Medulla oblongata (tissue), 1 donor: Measurements from ENCODE around the gene PDGFD.

Experiments
- DNase-seq: peaks from one replicate; pipeline ENCODE4 v3.0.0-alpha.2; 2015; ENCODE audit errors: extremely low spot score

The PDGFD gene

DNA sequence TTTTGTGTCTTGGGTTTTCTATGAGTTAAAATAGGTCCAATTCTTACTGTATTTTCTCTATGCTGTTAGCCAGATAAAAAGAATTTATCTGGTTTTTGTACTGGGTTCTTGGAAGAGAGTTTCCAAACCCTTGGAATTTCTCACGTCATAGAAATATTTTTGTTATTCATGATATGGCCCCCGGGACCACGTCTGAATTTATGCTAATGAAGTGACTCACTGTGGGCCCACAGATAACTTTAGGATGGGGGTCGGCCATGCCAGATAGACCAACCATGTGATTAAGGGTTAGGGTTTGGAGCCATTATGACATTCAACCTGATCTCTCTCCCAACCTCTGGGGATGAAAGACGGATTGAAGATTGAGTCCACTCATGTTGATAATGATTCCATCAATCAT is 163.1 kb downstream of the PDGFD start:
- no peak for DNase-seq

DNA sequence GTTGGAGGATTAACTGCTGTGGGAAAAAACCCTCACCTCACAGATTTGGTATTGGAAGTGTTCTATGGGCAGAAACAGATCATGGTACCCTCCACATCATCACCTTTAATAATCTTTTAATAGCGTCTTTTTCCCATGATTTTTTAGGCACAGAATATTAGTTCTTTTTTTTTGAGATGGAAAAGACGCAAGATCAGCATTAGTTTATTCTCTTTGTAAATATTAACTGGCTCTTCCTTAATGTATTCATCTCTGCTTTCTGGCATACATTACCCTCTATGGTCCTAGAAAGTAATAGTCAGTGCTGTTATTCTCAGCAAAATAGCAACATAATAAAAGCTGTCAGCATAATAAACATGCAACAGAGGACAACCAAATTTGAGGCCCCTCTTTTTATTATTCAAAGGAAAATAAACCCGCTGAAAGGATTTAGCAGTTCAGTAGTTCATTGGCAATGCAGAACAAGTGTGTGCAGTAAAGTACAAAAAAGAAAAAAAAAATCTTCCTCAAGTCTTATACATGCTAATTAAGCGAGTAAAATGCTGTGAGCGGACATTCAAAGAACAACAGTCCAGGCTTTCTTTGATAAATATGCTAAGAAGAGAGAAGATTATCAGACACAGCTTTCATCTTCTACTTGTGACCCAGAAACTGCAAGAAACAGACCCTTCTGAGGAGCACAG is 165.0 kb downstream of the PDGFD start:
- no peak for DNase-seq

DNA sequence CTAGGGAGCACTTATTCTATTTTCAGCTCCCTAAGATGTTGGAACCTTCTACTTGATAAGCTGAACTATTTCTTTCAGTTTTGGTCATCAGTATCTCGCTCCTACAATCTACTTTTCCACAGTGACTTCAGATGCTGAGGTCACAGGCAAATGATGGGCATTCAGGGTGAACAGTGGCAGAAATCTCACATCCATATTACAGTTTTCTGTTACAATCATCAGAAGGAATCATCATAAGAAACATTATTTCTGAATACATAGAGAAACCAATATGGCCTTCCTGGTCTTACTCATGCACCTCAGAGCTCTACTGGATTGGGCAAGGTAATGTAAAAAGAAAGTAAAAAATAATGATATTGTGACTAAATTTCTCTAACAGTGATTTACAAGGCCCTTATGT is 166.9 kb downstream of the PDGFD start:
- DNase-seq: no peak

DNA sequence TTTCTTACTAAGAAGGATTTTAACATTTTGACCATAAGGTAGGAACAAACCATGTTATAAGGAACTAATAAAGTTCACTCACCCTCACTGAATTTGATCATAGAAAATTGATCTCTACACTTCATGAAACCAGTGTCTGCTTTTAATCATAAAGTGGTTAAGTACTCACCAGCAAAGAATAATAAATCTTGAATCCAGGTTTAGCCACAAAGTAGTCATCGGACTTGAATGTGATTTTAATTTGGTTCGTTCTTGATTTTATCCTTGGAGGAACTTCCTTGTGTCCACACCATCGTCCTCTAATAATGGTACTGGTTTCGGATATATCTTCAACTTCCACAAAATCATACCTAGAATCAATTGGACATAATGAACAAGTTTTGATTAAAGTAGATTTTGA is 168.1 kb downstream of the PDGFD start:
- DNase-seq: no peak

DNA sequence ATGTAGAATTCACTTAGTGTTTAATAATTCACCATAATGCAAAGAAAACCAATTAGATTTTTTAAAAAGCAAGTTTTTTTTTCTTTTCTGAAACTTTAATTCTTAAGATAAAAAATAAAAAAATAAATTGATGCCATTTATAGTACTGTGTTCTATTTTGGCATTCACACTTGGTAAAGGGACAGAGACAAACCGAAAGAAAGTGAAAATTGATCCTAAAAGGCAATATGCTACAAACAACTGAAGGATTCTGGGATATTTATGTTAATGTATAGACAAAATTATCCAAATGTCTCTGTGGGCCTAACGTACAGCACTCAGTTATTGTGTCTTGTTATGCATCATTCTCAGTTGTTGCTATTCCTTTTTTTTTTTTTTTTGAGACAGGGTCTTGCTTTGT is 169.4 kb downstream of the PDGFD start:
- no peak for DNase-seq

DNA sequence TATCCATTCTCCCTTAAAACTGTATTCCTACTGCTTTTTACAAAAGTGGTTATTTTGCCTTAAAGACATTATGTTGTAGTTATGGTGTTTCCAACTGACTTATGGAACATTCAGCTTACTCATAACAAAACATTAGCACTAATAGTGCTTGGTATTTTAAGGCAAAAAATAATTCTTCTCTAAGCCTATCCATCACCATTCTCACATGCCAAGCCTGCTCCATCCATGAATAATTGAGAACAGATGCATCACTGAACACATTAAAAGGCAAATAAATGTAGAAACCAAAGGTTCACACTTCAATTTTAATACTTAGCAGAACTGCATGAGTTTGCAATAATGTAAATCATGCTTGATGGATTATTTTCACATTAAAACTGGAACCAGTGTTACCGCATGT is 169.9 kb downstream of the PDGFD start:
- DNase-seq: no peak

DNA sequence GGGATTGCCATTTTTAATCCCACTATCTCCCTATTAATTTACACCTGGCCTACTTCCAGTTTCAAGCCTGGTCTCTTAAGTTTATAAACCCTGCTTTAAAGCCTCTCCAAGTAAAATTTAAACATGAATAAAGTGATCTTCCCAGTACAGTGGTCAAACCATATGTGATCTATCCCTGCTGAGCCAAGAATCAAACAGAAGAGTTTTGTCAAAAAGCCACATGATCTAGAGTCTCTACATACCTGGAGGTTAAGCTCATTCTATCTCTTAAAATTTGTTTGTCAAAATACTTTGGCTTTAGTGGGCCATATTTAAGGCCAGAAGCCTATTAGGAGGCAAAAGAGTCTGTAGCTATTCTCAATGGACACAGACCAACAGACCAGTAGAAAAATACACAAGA is 170.4 kb downstream of the PDGFD start:
- no peak for DNase-seq

DNA sequence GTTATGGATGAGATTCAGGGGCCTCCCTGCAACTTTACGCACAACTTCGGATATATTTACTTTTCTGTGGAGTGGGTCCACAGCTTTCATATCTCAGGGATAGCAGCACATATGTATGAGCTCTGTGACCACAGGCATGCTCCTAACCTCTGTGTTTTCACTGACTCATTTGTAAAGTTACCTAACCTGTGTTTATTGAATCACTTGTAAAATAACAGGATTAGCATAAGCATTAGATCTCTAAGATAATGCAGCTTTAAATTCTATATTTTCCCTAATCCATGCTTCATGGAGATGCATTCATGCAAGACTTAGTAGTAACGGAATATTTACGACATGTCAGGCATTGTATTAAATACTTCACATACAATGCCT is 175.4 kb downstream of the PDGFD start:
- DNase-seq: no peak

DNA sequence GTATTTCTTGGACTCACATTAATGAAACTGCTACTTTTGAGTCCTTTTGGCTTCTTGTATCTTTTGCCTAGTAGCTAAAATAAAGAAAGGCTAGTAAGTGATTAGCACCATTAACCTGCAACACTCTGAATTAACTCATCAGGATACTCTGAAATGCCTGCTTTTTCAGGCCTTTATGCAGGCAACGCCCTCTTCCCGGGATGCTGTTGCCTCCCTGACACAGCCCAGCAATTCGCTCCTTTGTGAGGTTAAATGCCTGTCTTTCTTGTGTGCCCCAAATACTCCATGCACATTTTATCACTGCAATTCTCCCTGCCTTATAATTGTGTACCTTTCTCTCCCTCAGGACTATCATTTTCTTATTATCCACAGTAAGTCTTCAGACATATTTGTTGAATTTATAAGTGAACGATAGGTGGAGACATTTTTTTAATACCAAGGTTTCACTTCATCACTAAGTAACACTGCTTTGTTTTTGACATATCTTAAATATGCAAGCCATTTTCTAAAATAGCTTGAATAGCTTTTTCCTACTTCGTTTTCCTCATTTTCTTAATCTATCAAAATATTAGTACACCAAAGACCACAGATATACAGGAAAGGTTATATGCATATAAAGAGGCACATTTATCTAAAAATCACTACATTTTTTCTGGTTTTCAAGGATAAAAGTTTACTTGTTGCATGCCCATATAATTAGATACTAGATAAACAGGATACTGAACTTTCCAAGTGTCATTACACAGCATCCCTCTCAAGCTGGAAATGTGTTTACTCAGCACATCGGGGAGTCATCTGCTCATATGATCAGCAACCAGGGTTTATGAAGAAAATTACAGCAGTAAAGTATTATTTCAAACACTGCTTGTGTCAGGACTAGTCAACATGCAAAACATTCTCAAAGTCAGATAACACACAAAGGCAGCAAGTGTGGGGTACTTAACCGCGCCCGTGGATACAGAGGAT is 176.0 kb downstream of the PDGFD start:
- DNase-seq: no peak

DNA sequence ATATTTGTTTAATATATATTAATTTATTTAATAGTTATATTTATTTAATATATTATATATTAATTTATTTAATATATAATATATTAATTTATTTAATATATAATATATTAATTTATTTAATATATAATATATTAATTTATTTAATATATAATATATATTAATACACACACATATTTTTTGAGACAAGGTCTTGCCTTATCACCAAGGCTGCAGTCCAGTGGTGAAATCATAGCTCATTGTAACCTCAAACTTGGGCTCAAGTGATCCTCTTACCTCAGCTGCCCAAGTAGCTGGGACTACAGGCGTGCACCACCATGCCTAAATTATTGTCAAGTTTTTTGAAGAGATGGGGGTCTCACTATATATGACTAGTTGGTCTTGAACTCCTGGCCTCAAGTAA is 178.9 kb downstream of the PDGFD start:
- DNase-seq: no peak

DNA sequence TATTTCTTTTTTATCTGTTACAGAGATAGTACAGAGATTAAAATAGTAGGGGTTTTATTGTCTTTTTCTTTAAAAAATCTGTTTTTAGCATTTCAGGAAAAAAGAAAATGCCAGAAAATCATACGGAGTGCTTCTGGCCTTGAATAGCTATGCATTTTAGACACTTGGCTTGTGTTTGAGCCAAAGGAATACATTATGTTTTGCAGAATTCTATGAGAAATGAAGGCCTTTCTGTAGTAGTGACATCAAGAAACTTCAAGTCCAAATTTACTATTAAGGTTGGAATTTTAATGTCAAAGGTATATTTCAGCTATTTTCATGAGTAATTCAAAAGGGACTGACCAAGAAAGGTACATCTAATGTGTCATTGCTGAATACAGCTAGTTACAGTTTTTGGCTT is 183.8 kb downstream of the PDGFD start:
- DNase-seq: no peak

DNA sequence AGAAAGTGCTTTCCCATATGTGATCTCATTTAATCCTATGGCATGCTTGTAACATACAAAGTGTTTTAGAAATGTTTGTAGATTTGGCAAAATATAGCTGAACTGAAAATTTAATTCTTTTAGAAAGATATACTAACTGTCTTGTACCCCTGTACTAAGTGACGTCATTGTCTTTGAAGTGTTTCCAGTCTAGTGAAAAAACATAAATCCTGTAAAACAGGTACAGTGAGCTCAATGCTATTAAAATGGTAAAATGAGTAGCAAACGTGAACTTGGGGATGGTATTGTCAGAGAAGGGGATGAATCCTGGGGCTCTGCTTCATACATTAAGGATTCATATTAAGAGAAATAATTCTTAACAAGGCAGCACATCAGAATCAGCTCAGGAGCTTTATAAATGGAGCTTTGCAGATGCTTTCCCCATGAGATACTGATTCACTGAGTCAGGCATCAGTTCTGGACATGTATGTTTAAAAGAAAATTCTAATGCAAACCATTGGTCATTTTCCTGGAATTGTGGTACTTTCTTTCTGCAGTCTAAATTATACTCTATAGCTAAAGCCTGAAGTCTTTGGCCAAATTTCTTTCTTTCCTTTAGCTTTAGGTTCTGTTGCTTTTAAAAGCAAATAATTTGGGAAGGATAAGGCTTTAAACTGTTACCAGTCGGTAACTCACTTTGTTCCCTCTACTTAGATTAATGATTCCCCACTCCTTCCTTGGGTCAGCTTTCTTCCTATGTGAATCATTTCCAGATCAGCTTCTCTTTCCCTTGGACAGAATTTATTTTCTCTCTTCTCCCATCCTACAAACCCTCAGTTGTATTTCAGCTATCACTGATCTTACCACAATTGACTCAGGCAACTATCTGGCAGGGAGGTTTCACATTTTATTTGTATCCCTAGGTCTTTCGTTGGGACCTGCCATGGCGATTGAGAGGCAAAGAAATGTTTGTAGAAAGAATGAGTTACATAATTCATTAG is 185.0 kb downstream of the PDGFD start:
- no peak for DNase-seq

DNA sequence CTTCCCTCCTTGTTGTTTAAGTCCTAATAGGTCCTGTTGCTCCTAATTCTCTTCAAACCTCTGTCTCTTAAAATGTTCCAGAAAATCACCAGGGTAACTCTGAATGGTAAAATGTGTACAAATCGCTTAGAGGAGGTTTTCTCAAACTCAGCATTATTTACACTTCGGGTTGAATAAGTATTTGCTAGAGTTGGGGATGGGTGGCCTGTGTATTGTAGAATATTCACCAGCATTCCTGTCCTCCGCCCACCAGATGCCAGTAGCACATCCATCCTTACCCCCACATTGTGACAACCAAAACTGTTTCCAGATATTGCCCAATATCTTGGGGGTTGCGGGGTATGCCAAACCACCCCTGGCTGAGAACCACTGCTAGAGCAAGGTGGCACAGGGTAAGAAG is 191.9 kb downstream of the PDGFD start:
- DNase-seq: no peak

DNA sequence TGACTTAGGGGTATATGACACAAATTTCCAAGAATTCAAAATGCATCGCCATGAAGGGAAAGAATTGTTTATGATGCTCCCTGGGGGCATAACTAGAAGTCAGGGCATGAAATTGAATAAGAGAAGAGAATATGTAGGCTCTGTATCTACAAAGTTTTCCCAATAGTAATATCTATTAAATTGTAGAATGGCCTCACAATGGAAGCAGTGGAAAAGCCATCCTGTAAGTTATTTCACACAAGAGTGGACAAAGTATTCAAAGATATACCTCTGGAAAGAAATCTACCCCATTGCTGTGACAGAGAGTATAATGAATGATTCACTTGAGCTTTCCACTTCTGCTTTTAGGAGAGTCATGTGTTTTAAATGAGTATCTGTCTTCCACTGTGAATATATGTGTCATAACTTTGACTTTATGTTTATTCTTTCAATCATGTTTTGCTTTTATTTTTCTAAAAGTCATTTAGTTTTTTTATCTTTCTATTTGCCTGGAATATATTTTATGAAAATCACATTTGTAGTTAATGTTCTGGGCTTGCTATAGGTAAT is 193.2 kb downstream of the PDGFD start:
- DNase-seq: no peak

DNA sequence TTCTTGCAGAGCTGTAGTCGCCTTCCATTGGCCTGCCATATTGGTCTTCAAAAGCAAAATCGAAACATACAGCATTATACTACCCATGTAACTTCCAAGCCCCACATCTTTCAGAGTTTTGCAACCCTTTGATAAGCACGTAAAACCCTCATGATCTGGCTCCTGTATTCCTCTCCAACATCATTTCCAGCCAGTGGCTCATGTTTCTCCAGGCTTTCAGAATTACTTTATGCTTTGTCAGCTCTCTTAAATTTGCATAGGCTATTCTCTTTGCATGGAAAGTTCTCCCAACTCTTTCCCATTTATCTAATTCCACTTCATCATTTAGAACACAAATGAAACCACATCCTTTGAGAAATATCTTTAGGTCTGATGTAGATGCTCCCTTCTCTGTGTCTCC is 195.3 kb downstream of the PDGFD start:
- DNase-seq: no peak

DNA sequence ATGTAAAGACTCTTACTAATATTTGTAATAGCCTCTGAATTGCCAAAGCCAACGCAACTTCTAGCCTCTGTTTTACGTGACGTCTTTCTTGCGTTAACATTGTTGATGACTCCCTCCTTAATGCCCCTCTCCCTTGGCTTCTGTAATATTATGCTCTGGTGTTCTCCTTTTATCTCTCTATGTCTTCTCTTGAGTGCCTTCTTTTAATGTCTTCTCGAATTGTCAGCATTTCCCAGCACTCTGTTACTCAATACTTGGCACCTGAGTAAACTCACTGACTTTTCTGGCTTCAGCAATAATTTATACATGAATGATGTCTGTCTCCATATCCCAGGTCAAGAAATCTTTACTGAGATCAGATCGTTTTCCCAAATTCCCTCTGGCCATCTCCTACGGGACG is 196.0 kb downstream of the PDGFD start:
- no peak for DNase-seq

DNA sequence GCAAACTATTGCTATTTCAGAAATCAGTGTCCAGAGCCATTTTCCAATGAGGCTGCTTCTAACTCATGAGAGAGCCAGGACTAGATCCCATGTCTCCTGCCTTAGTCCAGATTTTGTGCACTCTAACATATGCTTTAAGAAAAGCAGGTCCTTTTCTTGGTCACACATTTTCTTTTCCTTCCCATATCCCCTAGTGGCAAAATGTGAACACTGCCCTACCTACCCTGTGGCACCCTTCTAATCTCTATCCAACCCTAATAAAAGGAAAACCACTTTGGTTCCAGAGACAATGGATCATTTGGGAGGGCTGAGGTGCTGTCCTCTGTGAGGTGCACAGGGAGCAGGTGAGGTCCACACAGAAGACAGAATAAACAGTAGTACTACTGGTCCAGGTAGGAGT is 199.6 kb downstream of the PDGFD start:
- no peak for DNase-seq

DNA sequence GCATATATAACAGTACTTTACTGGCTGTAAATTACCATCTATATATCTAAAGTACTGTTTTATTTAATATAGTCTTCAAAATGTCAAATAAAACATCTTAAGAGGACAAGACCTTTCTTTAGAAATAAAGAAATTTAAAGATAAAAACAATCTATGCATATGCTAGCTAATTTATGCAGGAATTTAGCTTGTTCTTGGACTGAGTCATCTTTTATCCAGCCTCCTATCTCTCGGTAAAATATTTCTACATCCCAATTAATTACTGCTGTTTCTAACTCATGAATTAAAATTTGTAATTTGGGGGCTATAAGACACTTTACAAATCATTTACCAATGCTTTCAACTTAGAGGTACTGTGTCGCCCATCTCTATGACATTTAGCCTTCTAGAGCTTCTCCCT is 200.3 kb downstream of the PDGFD start:
- DNase-seq: no peak

DNA sequence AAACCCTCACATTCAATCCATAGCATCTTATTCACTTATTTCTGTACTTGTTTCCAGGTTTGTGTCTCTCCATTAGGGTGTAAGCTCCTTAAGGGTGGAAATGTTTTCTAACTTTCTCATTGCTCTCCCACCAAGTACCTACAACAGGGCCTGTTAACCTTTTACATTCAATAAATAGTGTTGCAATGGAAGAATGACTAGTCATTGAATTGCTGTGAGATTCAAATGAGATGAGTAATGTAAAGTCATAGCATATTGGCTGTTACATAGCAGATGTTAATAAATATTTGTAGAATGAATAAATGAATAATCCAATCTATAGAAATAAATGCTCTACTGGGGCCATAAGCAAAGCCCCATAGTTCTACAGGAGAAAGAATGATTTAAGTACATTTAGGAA is 202.9 kb downstream of the PDGFD start:
- DNase-seq: no peak

DNA sequence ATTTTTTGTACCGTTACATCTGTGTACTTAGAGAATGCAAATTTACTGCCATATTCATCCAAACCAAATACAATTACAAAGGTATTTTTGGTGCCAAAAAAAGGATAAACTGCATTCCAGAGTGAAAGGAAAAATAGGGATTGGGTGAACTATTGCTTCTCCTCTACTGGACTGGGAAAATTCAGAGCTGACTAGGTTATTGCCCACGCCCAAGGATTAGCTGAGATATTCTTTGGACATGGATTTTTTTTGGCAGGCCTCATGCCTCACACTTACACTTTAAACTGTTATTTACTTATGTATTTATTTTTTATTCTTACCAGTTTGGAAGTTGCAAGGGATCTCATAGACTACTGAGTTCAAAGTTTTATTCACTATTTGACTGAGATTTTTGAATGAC is 203.8 kb downstream of the PDGFD start:
- no peak for DNase-seq

DNA sequence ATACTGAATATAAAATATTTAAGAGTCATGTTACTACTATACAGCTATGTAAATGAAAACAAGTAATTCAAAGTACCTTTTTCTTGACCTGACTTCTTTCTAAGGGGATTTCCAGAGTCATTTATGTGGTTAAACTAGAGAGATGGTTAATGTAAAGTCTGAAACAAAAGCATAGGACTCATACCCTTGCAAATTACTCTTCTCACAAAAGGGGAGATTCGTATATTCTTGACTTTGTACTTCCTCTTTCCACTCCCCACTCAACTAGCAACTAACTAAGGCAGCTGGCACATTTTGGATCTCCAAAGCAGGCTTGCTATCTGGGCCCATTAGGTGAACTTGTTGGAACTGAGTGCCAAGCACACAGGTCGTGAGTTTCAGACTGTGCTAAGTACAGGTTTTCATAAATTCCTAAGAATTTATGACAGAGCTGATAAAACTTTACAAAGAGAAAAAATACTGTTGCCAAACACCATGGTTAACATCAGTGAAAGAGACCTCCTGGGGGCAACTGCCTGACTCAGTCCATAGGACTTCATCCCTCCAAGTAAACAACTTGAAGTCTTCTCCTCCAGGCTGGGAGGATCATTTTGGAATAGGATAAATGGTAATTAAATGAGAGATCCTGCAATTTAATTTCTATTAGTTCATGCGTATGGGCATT is 204.5 kb downstream of the PDGFD start:
- no peak for DNase-seq
